ENCODE measurements around the gene HECTD4.

DNA sequence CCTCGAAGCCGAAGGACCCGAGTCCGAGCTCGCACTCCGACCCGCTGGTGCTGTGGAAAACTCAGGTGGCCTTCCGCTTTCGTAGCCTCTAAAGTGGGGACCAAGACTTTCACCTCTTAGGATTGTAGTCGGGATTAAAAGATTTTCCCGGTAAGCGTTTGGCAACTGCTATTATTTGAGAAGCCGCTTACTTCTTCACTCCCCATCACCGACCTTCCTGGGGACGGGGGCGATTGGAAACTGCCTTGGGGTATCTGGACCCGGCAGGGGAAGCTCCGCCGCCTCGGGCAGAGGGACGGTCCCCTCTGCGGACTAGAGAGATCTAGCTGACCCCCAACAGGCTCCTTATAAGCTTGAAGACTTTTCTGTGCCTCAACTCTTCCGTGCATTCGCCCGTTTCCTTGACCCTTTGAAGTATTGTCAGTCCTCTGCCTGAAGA, 256.2 kb downstream of the HECTD4 start:
- TF ChIP-seq, protein P1, sequence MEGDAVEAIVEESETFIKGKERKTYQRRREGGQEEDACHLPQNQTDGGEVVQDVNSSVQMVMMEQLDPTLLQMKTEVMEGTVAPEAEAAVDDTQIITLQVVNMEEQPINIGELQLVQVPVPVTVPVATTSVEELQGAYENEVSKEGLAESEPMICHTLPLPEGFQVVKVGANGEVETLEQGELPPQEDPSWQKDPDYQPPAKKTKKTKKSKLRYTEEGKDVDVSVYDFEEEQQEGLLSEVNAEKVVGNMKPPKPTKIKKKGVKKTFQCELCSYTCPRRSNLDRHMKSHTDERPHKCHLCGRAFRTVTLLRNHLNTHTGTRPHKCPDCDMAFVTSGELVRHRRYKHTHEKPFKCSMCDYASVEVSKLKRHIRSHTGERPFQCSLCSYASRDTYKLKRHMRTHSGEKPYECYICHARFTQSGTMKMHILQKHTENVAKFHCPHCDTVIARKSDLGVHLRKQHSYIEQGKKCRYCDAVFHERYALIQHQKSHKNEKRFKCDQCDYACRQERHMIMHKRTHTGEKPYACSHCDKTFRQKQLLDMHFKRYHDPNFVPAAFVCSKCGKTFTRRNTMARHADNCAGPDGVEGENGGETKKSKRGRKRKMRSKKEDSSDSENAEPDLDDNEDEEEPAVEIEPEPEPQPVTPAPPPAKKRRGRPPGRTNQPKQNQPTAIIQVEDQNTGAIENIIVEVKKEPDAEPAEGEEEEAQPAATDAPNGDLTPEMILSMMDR (IDR thresholded peaks at IDR 0.05) = no peak
- TF ChIP-seq POLR2AphosphoS5 (IDR thresholded peaks at IDR 0.05) = no peak
- TF ChIP-seq POLR2A (IDR thresholded peaks at IDR 0.05) = no peak
